ENCODE results near the gene KIAA2012.

Gene KIAA2012

GRCh38 chr2:202187570-202187969, 114.5 kb downstream of the KIAA2012 start:
- TF ChIP-seq POLR2AphosphoS5 (IDR thresholded peaks at IDR 0.05; ENCODE audit: low read depth, low read length) (no peak), POLR2A (IDR thresholded peaks at IDR 0.05; ENCODE audit: low read depth, low read length) (no peak), TAF1 (IDR thresholded peaks at IDR 0.05; ENCODE audit: borderline replicate concordance, low read depth, low read length) (no peak)
- no peak for FAIRE-seq
- DNase-seq (ENCODE audit: insufficient read length) = no peak

GRCh38 chr2:202193305-202193704, 120.2 kb downstream of the KIAA2012 start:
- TF ChIP-seq TAF1 (IDR thresholded peaks at IDR 0.05; ENCODE audit: borderline replicate concordance, low read depth, low read length) (no peak), POLR2A (IDR thresholded peaks at IDR 0.05; ENCODE audit: low read depth, low read length) (no peak), POLR2AphosphoS5 (IDR thresholded peaks at IDR 0.05; ENCODE audit: low read depth, low read length) (no peak)
- no peak for DNase-seq (ENCODE audit: insufficient read length)
- no peak for FAIRE-seq

- no peak for DNase-seq (ENCODE audit: insufficient read length)
- no peak for TF ChIP-seq POLR2A (IDR thresholded peaks at IDR 0.05; ENCODE audit: low read depth, low read length)
- no peak for TF ChIP-seq TAF1 (IDR thresholded peaks at IDR 0.05; ENCODE audit: borderline replicate concordance, low read depth, low read length)
- no peak for TF ChIP-seq POLR2AphosphoS5 (IDR thresholded peaks at IDR 0.05; ENCODE audit: low read depth, low read length)
- FAIRE-seq = no peak
Observed at GRCh38 chr2:202193881-202194353, 120.9 kb downstream of the KIAA2012 start.

- FAIRE-seq (no peak), DNase-seq (ENCODE audit: insufficient read length) (no peak)
- TF ChIP-seq POLR2AphosphoS5 (IDR thresholded peaks at IDR 0.05; ENCODE audit: low read depth, low read length) (no peak), POLR2A (IDR thresholded peaks at IDR 0.05; ENCODE audit: low read depth, low read length) (no peak), TAF1 (IDR thresholded peaks at IDR 0.05; ENCODE audit: borderline replicate concordance, low read depth, low read length) (no peak)
Observed at GRCh38 chr2:202194418-202194817, 121.4 kb downstream of the KIAA2012 start.

- TF ChIP-seq TAF1 (IDR thresholded peaks at IDR 0.05; ENCODE audit: borderline replicate concordance, low read depth, low read length) (no peak), POLR2A (IDR thresholded peaks at IDR 0.05; ENCODE audit: low read depth, low read length) (no peak)
- no peak for FAIRE-seq
- DNase-seq (ENCODE audit: insufficient read length) = no peak
Observed at GRCh38 chr2:202196727-202197126, 123.7 kb downstream of the KIAA2012 start.

- TF ChIP-seq POLR2AphosphoS5 (IDR thresholded peaks at IDR 0.05; ENCODE audit: low read depth, low read length) = no peak
- TF ChIP-seq POLR2A (IDR thresholded peaks at IDR 0.05; ENCODE audit: low read depth, low read length) = no peak
- TF ChIP-seq TAF1 (IDR thresholded peaks at IDR 0.05; ENCODE audit: borderline replicate concordance, low read depth, low read length) = no peak
- FAIRE-seq (no peak), DNase-seq (ENCODE audit: insufficient read length) (no peak)
Observed at GRCh38 chr2:202201220-202202160, 128.4 kb downstream of the KIAA2012 start.

- FAIRE-seq (no peak), DNase-seq (ENCODE audit: insufficient read length) (no peak)
- no peak for TF ChIP-seq POLR2AphosphoS5 (IDR thresholded peaks at IDR 0.05; ENCODE audit: low read depth, low read length)
- no peak for TF ChIP-seq TAF1 (IDR thresholded peaks at IDR 0.05; ENCODE audit: borderline replicate concordance, low read depth, low read length)
- no peak for TF ChIP-seq POLR2A (IDR thresholded peaks at IDR 0.05; ENCODE audit: low read depth, low read length)
Observed at GRCh38 chr2:202203348-202203747, 130.3 kb downstream of the KIAA2012 start.

- no peak for TF ChIP-seq POLR2A (IDR thresholded peaks at IDR 0.05; ENCODE audit: low read depth, low read length)
- no peak for TF ChIP-seq POLR2AphosphoS5 (IDR thresholded peaks at IDR 0.05; ENCODE audit: low read depth, low read length)
- no peak for TF ChIP-seq TAF1 (IDR thresholded peaks at IDR 0.05; ENCODE audit: borderline replicate concordance, low read depth, low read length)
- DNase-seq (ENCODE audit: insufficient read length) (no peak), FAIRE-seq (no peak)
Observed at GRCh38 chr2:202204855-202205254, 131.8 kb downstream of the KIAA2012 start.

GRCh38 chr2:202208526-202208925, 135.5 kb downstream of the KIAA2012 start:
- no peak for TF ChIP-seq POLR2AphosphoS5 (IDR thresholded peaks at IDR 0.05; ENCODE audit: low read depth, low read length)
- TF ChIP-seq POLR2A (IDR thresholded peaks at IDR 0.05; ENCODE audit: low read depth, low read length) = no peak
- no peak for TF ChIP-seq TAF1 (IDR thresholded peaks at IDR 0.05; ENCODE audit: borderline replicate concordance, low read depth, low read length)
- DNase-seq (ENCODE audit: insufficient read length) (no peak), FAIRE-seq (no peak)

- no peak for FAIRE-seq
- no peak for DNase-seq (ENCODE audit: insufficient read length)
- TF ChIP-seq POLR2A (IDR thresholded peaks at IDR 0.05; ENCODE audit: low read depth, low read length) (no peak), TAF1 (IDR thresholded peaks at IDR 0.05; ENCODE audit: borderline replicate concordance, low read depth, low read length) (no peak), POLR2AphosphoS5 (IDR thresholded peaks at IDR 0.05; ENCODE audit: low read depth, low read length) (no peak)
Observed at GRCh38 chr2:202215179-202215578, 142.1 kb downstream of the KIAA2012 start.

GRCh38 chr2:202221873-202222272, 148.8 kb downstream of the KIAA2012 start:
- TF ChIP-seq POLR2AphosphoS5 (IDR thresholded peaks at IDR 0.05; ENCODE audit: low read depth, low read length) = no peak
- no peak for TF ChIP-seq TAF1 (IDR thresholded peaks at IDR 0.05; ENCODE audit: borderline replicate concordance, low read depth, low read length)
- TF ChIP-seq POLR2A (IDR thresholded peaks at IDR 0.05; ENCODE audit: low read depth, low read length) = no peak
- DNase-seq (ENCODE audit: insufficient read length) (no peak), FAIRE-seq (no peak)

GRCh38 chr2:202237787-202238233, 164.8 kb downstream of the KIAA2012 start:
- DNase-seq (ENCODE audit: insufficient read length) (peak; percentile 19), FAIRE-seq (peak; percentile 50)
- TF ChIP-seq POLR2A (IDR thresholded peaks at IDR 0.05; ENCODE audit: low read depth, low read length) = no peak
- TF ChIP-seq TAF1 (IDR thresholded peaks at IDR 0.05; ENCODE audit: borderline replicate concordance, low read depth, low read length) = no peak
- no peak for TF ChIP-seq POLR2AphosphoS5 (IDR thresholded peaks at IDR 0.05; ENCODE audit: low read depth, low read length)

Measured in GM12892 (cell line).